Endothelial cell (in vitro differentiated cells): ENCODE measurements around the gene DEF6. TPM values are rescaled to one million over a fixed set of nuclear protein-coding genes. Genes with fewer than 3 reads are reported as not detected.
"Not testable (repeated sequence)": the region's sequence is repeated elsewhere in the genome, so short reads cannot be mapped to it uniquely, and the experiment has no call there.

Experiments
- DNase-seq: peaks from one replicate; pipeline ENCODE4 v3.0.0; 2021; ENCODE audit warnings: low spot score
- H3K27ac Mint-ChIP-seq: one replicate; pipeline ENCODE4 v1.8.0; 2021; ENCODE audit warnings: mixed read lengths, inconsistent platforms; ENCODE audit not compliant: unreplicated experiment
- H3K27me3 Mint-ChIP-seq: one replicate; pipeline ENCODE4 v1.8.0; 2021; ENCODE audit warnings: mild to moderate bottlenecking, moderate library complexity, mixed read lengths, inconsistent platforms; ENCODE audit not compliant: unreplicated experiment
- H3K36me3 Mint-ChIP-seq: one replicate; pipeline ENCODE4 v1.8.0; 2021; ENCODE audit warnings: mild to moderate bottlenecking, low read depth, mixed read lengths, inconsistent platforms; ENCODE audit not compliant: unreplicated experiment
- H3K4me1 Mint-ChIP-seq: one replicate; pipeline ENCODE4 v1.8.0; 2021; ENCODE audit warnings: mild to moderate bottlenecking, mixed read lengths, inconsistent platforms; ENCODE audit not compliant: unreplicated experiment
- H3K4me3 Mint-ChIP-seq: one replicate; pipeline ENCODE4 v1.8.0; 2021; ENCODE audit warnings: mild to moderate bottlenecking, mixed read lengths, inconsistent platforms; ENCODE audit not compliant: unreplicated experiment
- H3K9me3 Mint-ChIP-seq: one replicate; pipeline ENCODE4 v1.8.0; 2021; ENCODE audit warnings: mixed read lengths, inconsistent platforms; ENCODE audit not compliant: unreplicated experiment
- total RNA-seq: library from RNA; stranded (reverse); fragmentation: NEBNext Ultra II Directional; extraction: Animal tissue kit (Norgen Biotek cat#: 25700); gene quantifications from one replicate; pipeline ENCODE4 v1.2.1, GENCODE V29; 2021; ENCODE audit not compliant: unreplicated experiment
- TF ChIP-seq, protein P1 (sequence below): fragments of 200-600 bp; sonication (generic); IDR thresholded peaks from one replicate; pipeline ENCODE4 v1.5.0; 2021; ENCODE audit warnings: antibody characterized with exemption; ENCODE audit not compliant: unreplicated experiment

Gene DEF6
- total RNA-seq, 1 donor from 2014 or later: 24.0 TPM

DNA sequence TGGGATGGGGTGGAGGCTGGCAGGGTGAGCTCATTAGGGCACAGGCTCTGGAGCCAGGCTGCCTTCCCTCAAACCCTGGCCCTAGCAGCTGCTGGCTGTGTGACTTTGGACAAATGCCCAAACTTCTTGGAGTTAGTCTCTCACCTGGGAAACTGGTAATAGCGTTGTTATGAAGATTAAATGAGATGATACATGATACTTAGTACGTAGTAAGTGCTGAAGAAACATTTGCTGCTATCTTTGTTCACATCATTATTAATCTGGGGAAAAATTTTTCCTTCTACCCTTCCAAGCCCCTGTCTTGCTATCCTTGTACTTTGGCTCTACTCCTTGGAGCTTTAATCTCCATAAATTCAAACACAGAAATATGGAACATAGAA is 22.4 kb downstream of the DEF6 start:
- peak overlapping the region; percentile 33 for H3K4me3 Mint-ChIP-seq
- no peaks in the 10 kb centered on the region for H3K9me3 Mint-ChIP-seq
- TF ChIP-seq, protein P1, sequence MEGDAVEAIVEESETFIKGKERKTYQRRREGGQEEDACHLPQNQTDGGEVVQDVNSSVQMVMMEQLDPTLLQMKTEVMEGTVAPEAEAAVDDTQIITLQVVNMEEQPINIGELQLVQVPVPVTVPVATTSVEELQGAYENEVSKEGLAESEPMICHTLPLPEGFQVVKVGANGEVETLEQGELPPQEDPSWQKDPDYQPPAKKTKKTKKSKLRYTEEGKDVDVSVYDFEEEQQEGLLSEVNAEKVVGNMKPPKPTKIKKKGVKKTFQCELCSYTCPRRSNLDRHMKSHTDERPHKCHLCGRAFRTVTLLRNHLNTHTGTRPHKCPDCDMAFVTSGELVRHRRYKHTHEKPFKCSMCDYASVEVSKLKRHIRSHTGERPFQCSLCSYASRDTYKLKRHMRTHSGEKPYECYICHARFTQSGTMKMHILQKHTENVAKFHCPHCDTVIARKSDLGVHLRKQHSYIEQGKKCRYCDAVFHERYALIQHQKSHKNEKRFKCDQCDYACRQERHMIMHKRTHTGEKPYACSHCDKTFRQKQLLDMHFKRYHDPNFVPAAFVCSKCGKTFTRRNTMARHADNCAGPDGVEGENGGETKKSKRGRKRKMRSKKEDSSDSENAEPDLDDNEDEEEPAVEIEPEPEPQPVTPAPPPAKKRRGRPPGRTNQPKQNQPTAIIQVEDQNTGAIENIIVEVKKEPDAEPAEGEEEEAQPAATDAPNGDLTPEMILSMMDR: no peak
- H3K4me1 Mint-ChIP-seq: peaks cover 11% of the 10 kb centered on the region
- H3K27me3 Mint-ChIP-seq: no peaks in the 10 kb centered on the region
- no peak overlapping the region for H3K27ac Mint-ChIP-seq
- peaks cover 32% of the 10 kb centered on the region for H3K36me3 Mint-ChIP-seq
- DNase-seq: no peak

DNA sequence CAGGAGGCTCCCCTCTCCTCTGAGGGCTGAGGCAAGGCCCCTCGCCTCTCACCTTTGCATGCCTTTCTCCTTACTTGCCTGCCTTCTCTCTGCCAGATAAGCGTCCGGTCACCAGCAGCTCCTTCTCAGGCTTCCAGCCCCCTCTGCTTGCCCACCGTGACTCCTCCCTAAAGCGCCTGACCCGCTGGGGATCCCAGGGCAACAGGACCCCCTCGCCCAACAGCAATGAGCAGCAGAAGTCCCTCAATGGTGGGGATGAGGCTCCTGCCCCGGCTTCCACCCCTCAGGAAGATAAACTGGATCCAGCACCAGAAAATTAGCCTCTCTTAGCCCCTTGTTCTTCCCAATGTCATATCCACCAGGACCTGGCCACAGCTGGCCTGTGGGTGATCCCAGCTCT is 23.5 kb downstream of the DEF6 start:
- no peaks in the 10 kb centered on the region for H3K9me3 Mint-ChIP-seq
- TF ChIP-seq, protein P1: no peak
- no peak overlapping the region for H3K4me3 Mint-ChIP-seq
- peaks cover 32% of the 10 kb centered on the region for H3K36me3 Mint-ChIP-seq
- no peaks in the 10 kb centered on the region for H3K27me3 Mint-ChIP-seq
- peaks cover 11% of the 10 kb centered on the region for H3K4me1 Mint-ChIP-seq
- H3K27ac Mint-ChIP-seq: no peak overlapping the region
- no peak for DNase-seq

DNA sequence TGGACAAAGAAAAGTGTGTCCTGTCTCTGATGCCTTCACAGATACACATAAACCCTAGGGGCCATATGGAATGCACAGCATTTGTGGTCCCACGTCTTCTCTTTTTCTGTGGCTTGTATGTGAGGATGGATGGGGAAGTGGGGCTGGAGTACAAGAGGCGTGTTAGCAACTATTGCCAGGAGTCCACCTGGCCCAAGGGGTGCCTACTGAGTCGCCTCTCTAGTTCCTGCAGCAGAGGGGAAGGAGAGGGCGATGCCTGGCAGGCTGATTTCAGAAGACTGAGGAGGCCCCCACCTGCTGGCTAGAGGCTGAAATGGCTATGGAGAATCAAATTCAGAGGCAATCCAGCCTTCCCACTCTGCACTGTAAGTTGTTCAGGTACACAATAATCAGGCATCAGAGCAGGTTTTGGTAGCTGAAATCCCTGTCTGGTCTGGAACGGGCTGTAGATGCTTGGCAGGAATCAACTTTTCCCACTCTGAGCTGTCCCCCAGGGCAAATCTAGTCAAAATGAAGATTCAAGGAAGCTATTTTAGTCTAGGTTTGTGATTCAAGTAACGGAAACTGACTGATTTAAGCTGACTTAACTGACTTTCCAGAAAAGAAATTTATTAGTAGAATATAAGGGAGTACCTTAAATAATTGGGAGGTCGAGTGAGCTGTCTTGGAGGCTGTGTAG is 29.9 kb downstream of the DEF6 start:
- no peaks in the 10 kb centered on the region for H3K27me3 Mint-ChIP-seq
- H3K4me3 Mint-ChIP-seq: no peak overlapping the region
- peaks cover 5% of the 10 kb centered on the region for H3K4me1 Mint-ChIP-seq
- H3K27ac Mint-ChIP-seq: no peak overlapping the region
- TF ChIP-seq, protein P1: peak; percentile 42
- no peaks in the 10 kb centered on the region for H3K9me3 Mint-ChIP-seq
- H3K36me3 Mint-ChIP-seq: peaks cover 6% of the 10 kb centered on the region
- peak; percentile 66 for DNase-seq

- no peak for DNase-seq
- Mint-ChIP-seq H3K27ac (no peak overlapping the region), H3K4me1 (peaks cover 5% of the 10 kb centered on the region), H3K36me3 (peaks cover 3% of the 10 kb centered on the region), H3K9me3 (no peaks in the 10 kb centered on the region), H3K27me3 (peaks cover 1% of the 10 kb centered on the region), H3K4me3 (no peak overlapping the region)
- TF ChIP-seq, protein P1: no peak
Measured at GRCh38 chr6:35328108-35328723, 30.6 kb downstream of the DEF6 start.

DNA sequence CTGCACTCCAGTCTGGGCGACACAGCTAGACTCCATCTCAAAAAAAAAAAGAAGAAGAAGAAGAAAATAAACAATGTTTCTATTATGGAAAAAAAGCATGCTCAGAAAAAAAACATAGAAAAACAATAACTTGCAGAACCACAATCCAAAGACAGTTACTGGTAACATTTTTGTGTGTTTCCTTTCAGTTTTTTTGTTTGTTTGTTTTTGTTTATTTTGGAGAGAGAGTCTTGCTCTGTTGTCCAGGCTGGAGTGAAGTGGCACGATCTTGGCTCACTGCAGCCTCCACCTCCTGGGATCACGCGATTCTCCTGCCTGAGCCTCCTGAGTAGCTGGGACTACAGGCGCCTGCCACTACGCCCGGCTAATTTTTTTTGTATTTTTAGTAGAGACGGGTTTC is 31.3 kb downstream of the DEF6 start:
- H3K4me3 Mint-ChIP-seq, H3K36me3 Mint-ChIP-seq, H3K27ac Mint-ChIP-seq, H3K27me3 Mint-ChIP-seq, H3K4me1 Mint-ChIP-seq, DNase-seq, H3K9me3 Mint-ChIP-seq: not testable (repeated sequence)
